HG02678 (cell line): ENCODE measurements around the gene ZC3H6.
"Not testable (repeated sequence)": the region's sequence is repeated elsewhere in the genome, so short reads cannot be mapped to it uniquely, and the experiment has no call there.

Experiments used
- ATAC-seq: cut with Tn5 transposase; IDR thresholded peaks from one replicate; pipeline ENCODE4 v1.9.1; 2021; ENCODE audit warnings: mild to moderate bottlenecking, moderate library complexity; ENCODE audit not compliant: unreplicated experiment

The ZC3H6 gene

DNA sequence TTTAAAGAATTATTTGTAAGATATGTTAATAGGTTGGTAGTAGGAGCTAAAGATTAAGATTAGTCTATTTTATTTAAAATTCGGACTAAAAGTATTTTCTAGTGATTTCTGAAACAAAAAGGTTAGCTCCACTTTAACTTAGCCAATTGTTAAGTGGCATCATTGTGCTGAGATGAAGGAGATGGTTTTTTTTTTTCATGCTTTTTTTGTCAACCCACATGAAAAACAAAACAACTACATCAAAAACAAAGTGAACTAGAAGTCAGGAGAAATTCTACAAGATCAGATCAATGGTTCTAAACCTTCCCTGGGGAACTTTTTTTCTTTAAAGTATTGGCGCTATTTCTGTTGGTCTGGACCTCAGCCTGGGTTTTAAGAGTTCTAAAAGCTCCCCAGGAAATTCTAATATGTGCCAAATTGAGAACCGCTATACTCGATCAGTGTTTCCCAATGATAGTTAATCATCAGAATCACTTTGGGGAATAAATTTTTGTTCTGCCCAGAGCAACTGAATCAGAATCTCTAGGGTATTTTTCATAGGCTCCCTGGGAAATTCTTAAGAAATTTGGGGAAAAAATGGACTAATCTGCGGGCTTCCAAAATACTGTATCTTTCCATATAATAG is 2.3 kb downstream of the ZC3H6 start:
- ATAC-seq = no peak

DNA sequence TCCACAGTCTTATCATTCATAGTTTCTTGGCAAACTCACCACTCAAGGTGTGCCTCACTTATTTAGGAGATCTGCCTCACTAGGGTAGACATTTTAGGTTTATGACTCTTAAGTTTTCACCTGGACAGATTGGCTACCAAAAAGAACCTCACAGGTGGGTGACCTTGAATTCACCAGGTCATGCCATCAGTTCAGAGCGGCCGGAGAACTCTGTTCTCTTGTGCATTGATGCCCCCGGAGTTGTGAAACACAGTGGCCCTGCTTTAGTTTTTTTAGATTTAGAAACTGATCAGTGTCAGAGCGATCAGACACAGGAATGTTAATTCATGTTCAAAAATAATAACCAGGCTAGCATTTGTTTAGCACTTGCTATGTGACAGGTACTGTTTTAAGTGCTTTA is 6.7 kb downstream of the ZC3H6 start:
- not testable (repeated sequence) for ATAC-seq

DNA sequence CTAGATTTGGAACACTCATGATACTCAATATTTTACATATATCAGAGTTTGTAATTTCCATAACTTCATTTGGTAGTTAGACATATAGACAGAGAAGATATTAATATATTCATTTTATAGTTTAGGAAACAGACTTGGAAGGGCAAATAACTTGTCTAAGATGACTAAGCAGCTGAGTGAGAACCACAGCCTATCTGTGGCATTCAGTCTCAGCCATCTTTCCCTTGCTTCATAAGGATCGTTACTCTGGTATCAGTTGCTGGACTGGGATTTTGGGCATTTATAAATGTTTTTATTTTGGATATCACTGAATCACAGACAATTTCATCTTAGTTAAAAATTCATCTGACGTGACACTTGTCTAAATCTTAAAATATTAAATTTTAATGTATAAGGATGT is 8.1 kb downstream of the ZC3H6 start:
- ATAC-seq = not testable (repeated sequence)

DNA sequence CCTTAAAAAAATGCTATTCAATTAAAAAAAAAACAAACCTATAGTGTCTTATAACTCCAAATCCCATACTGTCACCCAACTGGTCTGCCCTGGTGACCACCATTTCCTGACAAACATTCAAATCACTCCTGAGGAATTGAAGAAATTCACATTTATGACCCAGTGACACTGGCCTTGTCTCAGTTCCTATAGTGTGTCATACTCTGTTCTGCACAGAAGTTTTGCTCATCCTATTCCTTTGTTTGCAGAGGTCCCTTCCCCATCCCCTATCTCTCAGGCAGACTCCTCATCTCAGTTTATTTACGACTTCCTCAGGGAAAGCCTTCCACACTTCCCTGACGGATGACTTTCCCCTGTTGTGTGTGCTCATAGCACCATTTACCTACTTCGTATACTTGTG is 14.7 kb downstream of the ZC3H6 start:
- ATAC-seq = no peak

DNA sequence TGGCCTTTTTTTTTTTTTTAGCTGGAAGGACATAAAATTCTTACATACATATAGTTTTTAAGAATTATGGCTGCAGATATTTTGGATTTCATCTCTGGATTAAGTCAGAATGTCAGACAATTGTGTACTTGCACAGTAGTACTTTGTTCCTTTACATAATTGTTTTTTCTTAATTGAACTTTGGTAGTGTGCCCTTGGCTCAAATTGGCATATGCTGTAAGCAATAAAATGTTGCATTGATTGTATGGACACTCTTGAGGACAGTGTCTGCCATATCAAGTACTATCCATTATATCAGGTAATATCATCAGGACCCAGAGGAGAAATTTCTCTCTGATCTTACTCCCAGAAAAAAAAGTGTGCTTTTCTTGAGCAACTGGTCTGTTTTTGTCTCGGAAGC is 15.3 kb downstream of the ZC3H6 start:
- no peak for ATAC-seq

DNA sequence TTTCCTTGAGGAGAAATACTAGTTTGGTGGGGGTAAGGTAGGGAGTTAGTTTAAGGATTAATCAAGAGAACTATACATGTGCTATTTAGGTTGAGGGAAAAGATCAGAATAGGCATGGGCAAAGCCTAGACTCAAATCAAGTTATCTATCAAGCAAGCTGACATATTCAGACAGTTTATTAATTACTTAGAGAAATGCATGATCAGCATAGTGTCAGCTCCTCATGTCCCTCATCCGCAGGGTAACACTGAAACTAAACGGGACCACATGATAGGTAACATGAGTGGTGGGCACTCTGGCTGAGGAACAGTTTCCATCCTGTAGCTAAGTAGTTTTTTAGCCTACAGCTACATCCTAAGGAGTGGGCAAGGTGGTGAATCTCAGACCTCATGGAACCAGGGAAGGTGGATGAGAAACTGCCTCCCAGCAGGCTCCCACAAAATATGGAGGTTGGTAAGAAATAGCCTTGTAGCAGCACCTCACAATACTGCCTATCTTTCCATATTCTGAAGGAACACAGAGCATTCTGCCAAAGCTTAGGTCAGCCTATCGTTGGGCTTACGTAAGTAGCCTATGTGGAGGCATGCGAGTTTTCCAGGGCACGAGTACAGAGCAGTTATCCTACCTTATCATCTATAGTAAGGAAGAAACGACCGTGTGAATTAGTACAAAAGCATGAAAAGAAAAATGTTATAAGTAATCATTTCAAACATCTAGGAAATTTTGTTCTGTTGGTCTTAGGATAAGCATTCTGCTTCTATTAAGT is 18.4 kb downstream of the ZC3H6 start:
- ATAC-seq = no peak

DNA sequence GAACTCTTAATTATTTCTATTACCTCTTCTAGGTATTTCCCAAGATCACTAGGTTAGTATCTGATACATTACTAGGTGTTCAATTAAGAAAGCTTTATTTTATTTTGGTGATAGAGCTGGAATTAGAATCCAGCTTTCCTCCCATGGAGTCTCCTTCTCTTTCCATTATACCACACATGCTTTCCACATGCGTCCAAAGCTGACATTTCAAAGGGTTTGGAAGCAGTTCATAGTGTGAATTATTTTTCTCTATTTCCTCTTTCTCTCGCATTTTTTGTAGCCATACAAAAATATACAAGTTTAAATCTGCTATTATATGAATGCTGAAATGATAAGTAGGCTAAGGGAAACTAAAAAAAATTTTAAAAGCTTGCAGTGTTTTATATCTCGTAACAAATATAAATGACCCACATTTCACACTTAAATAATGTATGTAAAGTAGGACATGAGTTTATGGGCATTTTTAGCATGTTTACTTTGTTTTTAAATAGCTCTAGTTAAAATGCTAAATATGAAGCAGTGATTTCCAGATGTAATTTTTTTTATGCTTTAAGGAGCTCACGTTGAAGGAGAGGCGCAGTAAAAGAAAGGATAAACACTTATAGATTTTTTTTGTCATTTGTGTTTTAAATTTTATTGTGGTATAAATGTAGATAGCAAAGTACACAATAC is 20.1 kb downstream of the ZC3H6 start:
- no peak for ATAC-seq

DNA sequence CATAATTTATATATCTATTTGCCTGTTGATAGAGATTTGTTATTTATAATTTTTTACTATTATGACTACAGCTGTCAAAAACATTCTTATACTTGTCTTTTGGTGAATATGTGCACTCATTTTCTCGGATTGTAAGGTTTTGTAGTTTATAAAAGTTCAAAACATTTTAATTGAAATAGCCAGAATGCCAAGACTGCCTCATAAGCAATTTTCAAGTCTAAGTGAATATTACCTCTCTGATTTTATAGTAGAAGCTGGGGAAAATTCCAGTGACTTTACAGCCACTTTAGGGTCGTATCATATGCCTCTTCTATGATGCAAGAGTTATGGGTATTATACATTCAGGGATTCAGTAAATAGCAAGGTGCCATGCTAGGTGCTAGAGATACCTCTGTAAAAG is 21.0 kb downstream of the ZC3H6 start:
- ATAC-seq = no peak

DNA sequence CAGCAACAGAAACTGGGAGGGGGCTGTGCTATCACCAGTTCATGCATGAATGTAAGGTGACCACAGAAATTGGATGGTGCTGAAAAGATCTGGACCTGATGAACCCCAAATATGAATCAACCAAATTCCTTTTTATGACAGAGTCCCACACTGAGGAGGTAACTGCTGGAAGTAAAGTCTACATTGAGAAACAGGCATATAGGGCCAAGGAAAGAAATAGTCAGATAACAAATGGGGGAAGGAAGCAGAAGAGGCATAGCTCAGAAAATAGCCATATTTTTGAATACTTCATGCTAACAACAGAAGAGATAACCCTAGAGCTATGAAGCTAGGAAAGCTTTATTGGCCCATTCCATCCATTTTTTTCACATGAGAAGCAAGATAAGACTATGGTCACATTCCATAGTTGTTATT is 25.8 kb downstream of the ZC3H6 start:
- no peak for ATAC-seq

DNA sequence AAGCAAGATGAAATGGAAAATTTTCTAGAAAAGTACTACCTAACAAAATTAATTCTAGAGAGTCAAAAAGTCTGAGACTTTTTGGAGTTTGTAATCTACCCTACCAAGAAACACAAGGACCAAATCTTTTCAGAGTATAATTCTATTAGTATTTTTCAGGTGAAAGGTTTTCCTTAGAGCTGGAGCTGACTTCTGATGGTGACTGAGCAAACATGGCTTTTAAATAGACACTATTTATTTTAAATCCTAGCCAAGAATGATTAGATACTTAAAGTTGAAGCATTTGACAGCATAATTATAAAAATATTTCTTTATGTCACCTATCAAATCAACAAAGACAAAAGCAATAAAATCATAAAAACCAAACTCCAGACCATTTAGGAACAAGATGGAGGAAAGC is 26.6 kb downstream of the ZC3H6 start:
- ATAC-seq = no peak

DNA sequence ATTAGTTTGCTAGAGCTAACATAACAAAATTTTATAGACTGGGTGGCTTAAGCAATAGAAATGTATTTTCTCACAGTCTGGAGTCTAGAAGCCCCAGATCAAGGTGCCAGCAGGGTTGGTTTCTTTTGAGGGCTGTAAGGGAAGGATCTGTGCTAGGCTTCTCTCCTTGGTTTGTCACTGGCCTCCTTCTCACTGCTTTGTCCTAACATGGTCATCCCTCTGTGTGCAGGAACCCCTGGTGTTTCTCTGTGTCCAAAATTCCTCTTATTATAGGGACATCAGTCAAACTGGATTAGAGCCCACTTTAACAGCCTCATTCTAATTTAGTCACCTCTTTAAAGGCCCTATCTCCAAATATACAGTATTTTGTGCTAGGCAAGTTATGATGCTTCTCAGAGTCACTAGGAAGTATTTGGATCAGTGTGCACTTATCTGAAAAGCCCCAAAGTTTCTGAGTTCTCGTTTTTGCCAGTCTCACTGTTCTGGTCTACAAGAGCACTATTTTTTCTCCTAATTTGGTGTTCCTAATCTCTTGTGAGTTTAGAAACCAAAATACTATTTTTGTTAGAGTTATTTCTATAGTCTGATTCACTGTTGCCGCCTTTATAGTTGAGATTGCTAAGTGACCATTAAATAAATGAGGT is 29.0 kb downstream of the ZC3H6 start:
- no peak for ATAC-seq

DNA sequence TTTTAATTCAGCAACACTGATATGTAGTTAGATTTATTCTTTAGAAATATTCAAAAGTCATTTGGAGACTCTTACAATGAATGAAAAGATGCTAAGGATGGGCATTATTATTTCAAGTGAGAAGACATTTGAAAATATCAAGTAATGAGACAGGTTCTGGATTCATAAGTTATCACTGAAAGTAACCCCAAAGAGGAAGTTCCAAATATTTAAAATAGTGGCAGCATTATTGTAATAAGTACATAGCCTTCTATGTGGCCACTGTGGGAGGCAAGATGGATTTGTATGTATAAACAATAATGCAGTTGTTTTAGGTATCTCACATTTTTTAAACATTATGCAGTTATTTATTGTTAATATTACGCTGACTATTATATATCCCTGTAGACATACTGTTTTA is 29.7 kb downstream of the ZC3H6 start:
- ATAC-seq = no peak

DNA sequence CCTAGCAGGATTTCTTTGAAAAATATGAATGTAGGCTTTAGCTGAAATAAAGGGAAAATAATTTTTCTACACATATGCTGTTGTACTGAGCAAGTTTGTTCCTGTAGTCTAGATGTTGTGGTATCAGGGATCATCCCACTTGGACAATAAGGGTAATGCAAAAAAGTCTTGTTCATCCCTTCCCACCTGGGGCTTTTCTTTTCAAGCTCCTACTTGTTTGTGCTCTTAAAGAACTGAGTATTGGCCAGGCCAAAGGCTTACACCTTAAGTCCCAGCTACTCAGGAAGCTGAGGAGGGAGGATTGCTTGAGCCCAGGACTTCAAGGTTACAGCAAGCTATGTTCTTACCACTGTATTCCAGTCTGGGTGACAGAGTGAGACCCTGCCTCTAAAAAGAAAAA is 35.5 kb downstream of the ZC3H6 start:
- ATAC-seq = no peak

DNA sequence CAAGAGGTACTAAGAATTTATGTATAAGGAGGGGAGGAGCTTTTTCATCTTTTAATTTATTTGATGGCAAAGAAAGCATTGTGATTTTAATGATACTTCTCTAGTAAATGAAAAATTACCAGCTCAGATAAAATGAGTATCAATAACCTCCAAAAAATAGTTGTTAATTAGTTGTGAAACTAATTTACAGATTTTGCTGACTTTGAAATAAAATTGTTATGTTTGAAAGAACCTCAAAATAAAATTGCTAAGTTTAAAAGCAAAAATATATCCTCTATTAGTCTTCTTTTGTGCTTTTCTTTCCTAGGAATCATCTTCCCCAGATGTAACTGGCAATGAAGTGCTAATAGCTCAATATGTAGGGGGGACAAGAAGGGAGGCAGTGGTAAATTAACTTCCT is 36.5 kb downstream of the ZC3H6 start:
- ATAC-seq = no peak

DNA sequence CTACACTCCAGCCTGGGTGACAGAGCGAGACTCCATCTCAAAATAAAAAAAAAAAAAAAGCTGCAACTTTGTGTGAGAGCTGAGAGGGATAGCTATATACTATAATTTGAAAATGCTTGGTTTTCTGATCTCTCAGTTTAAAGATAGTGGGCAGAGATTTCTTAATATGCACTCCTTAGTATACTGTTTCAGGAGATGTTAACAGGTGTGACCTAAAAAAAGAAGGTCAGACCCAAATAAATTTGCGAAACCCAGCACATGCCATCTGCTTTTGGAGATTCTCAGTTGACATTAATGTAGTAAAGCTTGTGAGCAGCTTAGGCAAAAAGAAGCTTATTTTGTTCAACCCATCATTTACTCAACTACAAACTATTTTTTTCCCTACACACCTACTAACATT is 37.4 kb downstream of the ZC3H6 start:
- no peak for ATAC-seq

DNA sequence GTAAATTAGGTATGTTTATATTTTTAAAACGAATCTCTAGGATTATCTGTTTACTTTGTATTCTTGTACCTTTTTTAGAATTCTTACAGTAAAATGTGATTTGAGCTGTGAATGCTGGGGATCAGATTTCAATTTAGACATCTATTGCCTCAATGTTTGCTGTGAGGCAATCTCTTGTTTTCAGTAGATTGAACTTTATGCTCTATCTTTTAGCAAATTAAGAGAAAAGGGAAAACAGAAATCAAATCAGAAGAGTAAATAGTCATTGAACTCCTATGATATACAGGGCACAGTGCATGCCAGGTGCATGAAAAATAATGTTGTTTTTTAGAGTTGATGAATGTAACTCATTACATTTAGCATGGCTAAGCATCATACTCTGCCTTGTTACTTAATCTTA is 39.5 kb downstream of the ZC3H6 start:
- no peak for ATAC-seq

DNA sequence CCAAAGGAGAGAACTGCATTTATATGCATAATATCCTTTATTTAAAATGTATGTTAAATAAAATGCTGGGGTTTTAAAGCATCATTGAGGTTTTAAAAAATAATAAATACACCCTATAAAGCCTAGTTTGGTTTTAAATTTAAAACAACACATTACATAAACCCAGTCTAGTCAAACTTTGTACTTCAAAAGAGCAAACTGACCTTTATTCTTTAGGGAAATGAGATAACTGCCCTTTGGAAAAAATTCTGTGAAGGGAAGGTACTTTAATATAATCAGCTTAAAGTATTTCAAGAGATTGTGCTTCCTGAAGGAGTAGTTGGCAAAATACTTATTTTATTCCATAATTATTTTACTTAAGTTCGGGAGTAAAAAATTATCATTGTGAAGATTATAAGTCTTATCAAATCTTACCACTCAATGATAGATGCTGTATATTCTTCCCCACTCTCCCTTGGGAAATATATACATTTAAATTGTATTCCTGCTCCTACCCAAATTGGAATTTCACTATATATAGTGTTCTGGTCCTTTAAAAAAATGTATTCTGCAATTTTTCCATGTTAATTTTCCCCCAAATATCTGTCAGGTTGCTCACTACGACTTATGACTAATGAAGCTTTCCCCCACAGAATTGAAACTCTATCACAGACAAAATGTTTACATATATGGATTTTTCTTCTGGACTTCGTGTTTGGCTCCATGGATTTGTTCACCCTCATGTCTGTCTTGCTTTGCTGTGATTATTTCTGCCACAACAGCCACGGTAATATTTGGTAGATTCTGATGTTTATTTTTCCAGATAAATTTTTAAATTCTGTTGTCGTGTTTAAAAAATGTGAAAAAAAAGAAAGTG is 42.1 kb downstream of the ZC3H6 start:
- ATAC-seq = no peak

DNA sequence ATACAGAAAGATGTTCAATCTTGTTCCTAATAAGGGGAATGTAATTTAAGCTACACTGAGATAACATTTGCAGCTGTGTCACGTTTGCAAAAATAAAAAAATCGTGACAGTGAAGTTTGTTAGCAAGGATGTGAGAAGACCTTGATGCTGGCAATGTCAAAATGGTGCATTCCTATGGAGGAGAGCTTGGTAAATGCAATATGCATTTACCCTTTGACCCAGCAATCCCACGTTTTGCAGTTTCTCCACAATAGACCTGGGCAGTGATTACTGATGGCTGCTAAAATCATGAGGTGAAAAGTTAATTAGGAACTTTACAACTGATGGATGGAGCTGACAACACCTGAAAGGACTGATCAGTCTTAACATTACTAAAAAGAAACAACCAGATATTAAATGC is 43.1 kb downstream of the ZC3H6 start:
- no peak for ATAC-seq

DNA sequence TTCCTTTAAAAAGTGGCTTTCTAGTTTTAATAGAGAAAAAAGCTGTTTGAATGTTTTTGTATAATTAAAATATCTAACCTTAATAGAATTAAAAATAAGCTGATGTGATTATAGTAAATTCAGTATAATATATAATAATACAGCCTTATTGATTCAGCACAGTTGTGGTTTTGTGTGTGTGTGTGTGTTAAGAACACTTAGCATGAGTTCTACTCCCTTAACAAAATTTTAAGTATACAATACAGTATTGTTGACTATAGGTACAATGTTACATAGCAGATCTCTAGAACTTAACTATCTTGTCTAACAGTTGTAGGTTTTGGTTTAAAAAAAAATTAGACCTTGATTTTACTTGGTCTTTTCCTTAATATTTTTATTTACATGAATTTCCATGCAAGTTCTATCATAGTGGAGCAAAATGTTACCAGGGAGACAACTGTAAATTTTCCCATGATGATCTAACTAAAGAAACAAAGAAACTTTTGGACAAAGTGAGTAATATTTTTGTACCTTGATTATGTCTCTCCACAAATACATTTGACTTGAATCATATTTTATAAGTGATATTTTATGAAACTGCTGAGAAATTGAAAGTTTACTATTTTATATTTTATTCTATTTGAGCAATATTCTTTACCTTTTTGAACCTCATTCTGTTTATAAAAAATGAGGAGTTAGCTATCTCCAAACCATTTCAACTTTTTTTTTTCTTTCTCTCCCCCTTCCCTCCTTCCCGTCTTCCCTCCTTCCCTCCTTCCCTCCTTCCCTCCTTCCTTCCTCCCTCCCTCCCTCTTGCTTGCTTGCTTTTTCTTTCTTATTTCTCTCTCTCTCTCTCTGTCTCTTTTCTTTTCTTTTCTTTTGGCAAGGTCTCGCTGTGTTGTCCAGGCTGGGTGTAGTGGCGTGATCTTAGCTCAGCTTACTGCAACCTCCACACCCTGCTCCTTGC is 46.3 kb downstream of the ZC3H6 start:
- ATAC-seq = no peak

DNA sequence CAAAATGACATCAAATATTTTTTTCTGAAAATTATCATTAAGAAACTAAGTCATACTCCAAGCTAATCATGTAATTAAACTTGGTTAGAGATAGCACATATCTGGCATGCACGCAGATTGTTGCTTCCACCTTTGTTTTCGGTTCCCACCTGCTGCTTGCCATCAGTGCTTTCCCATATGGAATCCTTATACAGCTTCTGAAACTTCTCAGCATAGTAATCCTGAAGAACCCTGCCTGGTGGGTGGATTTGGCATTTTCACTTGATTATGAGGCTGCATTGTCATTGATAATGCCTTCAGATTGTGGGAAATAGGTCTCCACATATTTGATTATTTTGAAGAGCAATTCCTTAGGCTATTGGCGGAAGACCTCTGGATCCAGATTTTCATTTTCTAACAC is 47.5 kb downstream of the ZC3H6 start:
- ATAC-seq = no peak
